ENCODE data around the gene NUFIP1.
"Not testable (repeated sequence)": the region's sequence is repeated elsewhere in the genome, so short reads cannot be mapped to it uniquely, and the experiment has no call there.

The NUFIP1 gene

GRCh38 chr13:44989071-44989889 is at the start of gene NUFIP1, which contains the start of gene GPALPP1:
TSS of gene NUFIP1 (minus strand) at chr13:44989471. CDS start at chr13:44989436, 35 bp downstream.
TSS of gene GPALPP1 (plus strand) at chr13:44989538. CDS start at chr13:44989655, 117 bp downstream.
- peak; percentile 88 for DNase-seq

GRCh38 chr13:45036206-45036605 is 46.9 kb upstream of the NUFIP1 start:
- DNase-seq: no peak

GRCh38 chr13:45034342-45034741 is 45.1 kb upstream of the NUFIP1 start:
- no peak for DNase-seq

GRCh38 chr13:45024847-45025246 is 35.6 kb upstream of the NUFIP1 start:
- no peak for DNase-seq

GRCh38 chr13:45021250-45021649 is 32.0 kb upstream of the NUFIP1 start:
- DNase-seq: no peak

- not testable (repeated sequence) for DNase-seq
These were observed 30.7 kb upstream of the NUFIP1 start for GRCh38 chr13:45019981-45020380.

- no peak for DNase-seq
These were observed 27.6 kb upstream of the NUFIP1 start for GRCh38 chr13:45016792-45017425.

GRCh38 chr13:45015300-45015699 is 26.0 kb upstream of the NUFIP1 start:
- DNase-seq: no peak

GRCh38 chr13:45011198-45011597 is 21.9 kb upstream of the NUFIP1 start:
- DNase-seq: no peak

GRCh38 chr13:45007823-45008222 is 18.6 kb upstream of the NUFIP1 start:
- no peak for DNase-seq

- no peak for DNase-seq
These were observed 18.0 kb upstream of the NUFIP1 start for GRCh38 chr13:45007225-45007624.

GRCh38 chr13:45004096-45004495 is 14.8 kb upstream of the NUFIP1 start:
- DNase-seq: no peak

GRCh38 chr13:45003417-45003816 is 14.1 kb upstream of the NUFIP1 start:
- DNase-seq: no peak

GRCh38 chr13:44989941-44990340 is 670 bp upstream of the NUFIP1 start:
- no peak for DNase-seq

GRCh38 chr13:44978328-44978727 is 10.9 kb downstream of the NUFIP1 start:
- no peak for DNase-seq

- no peak for DNase-seq
These were observed 12.2 kb downstream of the NUFIP1 start for GRCh38 chr13:44976949-44977583.

- no peak for DNase-seq
These were observed 13.1 kb downstream of the NUFIP1 start for GRCh38 chr13:44976196-44976595.

GRCh38 chr13:44974056-44974793 is 15.0 kb downstream of the NUFIP1 start:
- DNase-seq: no peak

GRCh38 chr13:44972956-44973581 is 16.2 kb downstream of the NUFIP1 start:
- peak; percentile 4 for DNase-seq

GRCh38 chr13:44971656-44972595 is 17.3 kb downstream of the NUFIP1 start:
- DNase-seq: no peak

Data from NCI-H1092 (cell line).